MM.1S (cell line): ENCODE measurements around the gene OSTM1.
"Not testable (repeated sequence)": the region's sequence is repeated elsewhere in the genome, so short reads cannot be mapped to it uniquely, and the experiment has no call there.

Experiments used
- DNase-seq: peaks from one replicate; pipeline ENCODE4 v3.0.0-alpha.2; 2015
- H2AFZ ChIP-seq: fragments of 300-600 bp; sonication (generic); 2 replicates; pipeline ENCODE4 v1.6.0; 2016; ENCODE audit warnings: antibody characterized with exemption, low read length
- H3F3A ChIP-seq: fragments of 300-600 bp; sonication (generic); 2 replicates; pipeline ENCODE4 v1.6.1; 2016; ENCODE audit warnings: mild to moderate bottlenecking, antibody characterized with exemption, low read length, moderate library complexity, mixed read lengths; ENCODE audit not compliant: insufficient read depth
- H3K27ac ChIP-seq: fragments of 300-600 bp; sonication (generic); 2 replicates; pipeline ENCODE4 v1.5.1; 2016; ENCODE audit warnings: mild to moderate bottlenecking, low read length
- H3K27me3 ChIP-seq: fragments of 300-600 bp; sonication (generic); replicated peaks from 2 replicates; pipeline ENCODE4 v1.6.0; 2016; ENCODE audit warnings: low read length; ENCODE audit not compliant: insufficient read depth
- H3K36me3 ChIP-seq: fragments of 300-600 bp; sonication (generic); replicated peaks from 2 replicates; pipeline ENCODE4 v1.6.1; 2016; ENCODE audit warnings: mild to moderate bottlenecking, low read length, mixed read lengths; ENCODE audit not compliant: insufficient read depth
- H3K4me1 ChIP-seq: fragments of 300-600 bp; sonication (generic); 2 replicates; pipeline ENCODE4 v1.6.1; 2016; ENCODE audit warnings: low read length, mixed read lengths
- H3K4me2 ChIP-seq: fragments of 300-600 bp; sonication (generic); 2 replicates; pipeline ENCODE4 v1.6.0; 2016; ENCODE audit warnings: low read depth, low read length
- H3K4me3 ChIP-seq: fragments of 300-600 bp; sonication (generic); 2 replicates; pipeline ENCODE4 v1.5.1; 2016; ENCODE audit warnings: low read length, mixed read lengths
- H3K79me2 ChIP-seq: fragments of 300-600 bp; sonication (generic); 2 replicates; pipeline ENCODE4 v1.6.1; 2016; ENCODE audit warnings: mixed run types, low read length, mixed read lengths
- H3K9ac ChIP-seq: fragments of 300-600 bp; sonication (generic); 2 replicates; pipeline ENCODE4 v1.6.1; 2016; ENCODE audit warnings: low read length, mixed read lengths
- H3K9me2 ChIP-seq: fragments of 300-600 bp; sonication (generic); replicated peaks from 2 replicates; pipeline ENCODE4 v1.6.1; 2016; ENCODE audit warnings: mild to moderate bottlenecking, low read length, mixed read lengths; ENCODE audit not compliant: insufficient read depth
- H3K9me3 ChIP-seq: fragments of 300-600 bp; sonication (generic); replicated peaks from 2 replicates; pipeline ENCODE4 v1.6.1; 2016; ENCODE audit warnings: mild to moderate bottlenecking, low read length, mixed read lengths; ENCODE audit not compliant: insufficient read depth
- H4K20me1 ChIP-seq: fragments of 300-600 bp; sonication (generic); 2 replicates; pipeline ENCODE4 v1.6.1; 2016; ENCODE audit warnings: mild to moderate bottlenecking, low read length, moderate library complexity, mixed read lengths; ENCODE audit not compliant: insufficient read depth
- EZH2 ChIP-seq: fragments of 300-600 bp; sonication (generic); optimal IDR thresholded peaks from 2 replicates; pipeline ENCODE3; 2017; ENCODE audit warnings: low read depth, mild to moderate bottlenecking, antibody characterized with exemption, low read length, mixed read lengths
- EZH2phosphoT487 ChIP-seq: fragments of 300-600 bp; sonication (generic); IDR thresholded peaks from 2 replicates; pipeline ENCODE4 v1.6.1; 2018; ENCODE audit warnings: antibody characterized with exemption, low read length
- TF ChIP-seq, protein P1 (sequence below): fragments of 300-600 bp; sonication (generic); IDR thresholded peaks from 2 replicates; pipeline ENCODE4 v1.5.1; 2016; ENCODE audit warnings: antibody characterized with exemption, low read length, mixed read lengths

OSTM1 gene

DNA sequence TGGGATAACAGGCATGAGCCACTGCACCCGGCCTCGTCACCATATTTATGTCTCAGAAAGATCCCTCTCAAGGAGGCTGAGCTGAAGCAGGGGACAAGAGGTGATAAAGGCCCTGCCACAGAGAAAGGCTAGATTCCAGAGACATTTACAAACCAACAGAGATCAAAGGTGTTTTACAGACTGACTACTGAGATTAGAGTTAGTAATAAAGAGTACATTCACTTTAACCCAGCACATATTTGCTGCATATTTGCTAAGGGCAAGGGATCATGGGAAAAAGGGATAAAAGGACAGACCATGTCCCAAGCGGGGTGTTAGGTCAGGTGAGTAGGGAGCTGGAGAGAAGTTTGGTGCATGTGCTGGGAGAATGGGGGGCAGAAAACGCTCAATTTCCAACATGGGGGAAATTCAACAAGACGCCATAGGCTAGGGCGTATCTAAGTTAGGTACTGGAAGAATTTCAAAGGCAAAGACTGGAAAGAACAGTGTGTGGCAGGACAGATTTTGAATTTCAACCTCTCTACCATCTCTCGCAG, 72.8 kb downstream of the OSTM1 start:
- H3K9ac ChIP-seq, result no peak overlapping the region
- no peak overlapping the region for H3K27ac ChIP-seq
- H2AFZ ChIP-seq, result no peak overlapping the region
- DNase-seq, result no peak
- no peaks in the 10 kb centered on the region for H3K4me1 ChIP-seq
- H3K27me3 ChIP-seq, result no peaks in the 10 kb centered on the region
- H3K4me2 ChIP-seq, result no peak overlapping the region
- TF ChIP-seq EZH2phosphoT487, result no peak
- no peak for TF ChIP-seq EZH2
- TF ChIP-seq, protein P1, sequence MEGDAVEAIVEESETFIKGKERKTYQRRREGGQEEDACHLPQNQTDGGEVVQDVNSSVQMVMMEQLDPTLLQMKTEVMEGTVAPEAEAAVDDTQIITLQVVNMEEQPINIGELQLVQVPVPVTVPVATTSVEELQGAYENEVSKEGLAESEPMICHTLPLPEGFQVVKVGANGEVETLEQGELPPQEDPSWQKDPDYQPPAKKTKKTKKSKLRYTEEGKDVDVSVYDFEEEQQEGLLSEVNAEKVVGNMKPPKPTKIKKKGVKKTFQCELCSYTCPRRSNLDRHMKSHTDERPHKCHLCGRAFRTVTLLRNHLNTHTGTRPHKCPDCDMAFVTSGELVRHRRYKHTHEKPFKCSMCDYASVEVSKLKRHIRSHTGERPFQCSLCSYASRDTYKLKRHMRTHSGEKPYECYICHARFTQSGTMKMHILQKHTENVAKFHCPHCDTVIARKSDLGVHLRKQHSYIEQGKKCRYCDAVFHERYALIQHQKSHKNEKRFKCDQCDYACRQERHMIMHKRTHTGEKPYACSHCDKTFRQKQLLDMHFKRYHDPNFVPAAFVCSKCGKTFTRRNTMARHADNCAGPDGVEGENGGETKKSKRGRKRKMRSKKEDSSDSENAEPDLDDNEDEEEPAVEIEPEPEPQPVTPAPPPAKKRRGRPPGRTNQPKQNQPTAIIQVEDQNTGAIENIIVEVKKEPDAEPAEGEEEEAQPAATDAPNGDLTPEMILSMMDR, result no peak
- no peak overlapping the region for H3K4me3 ChIP-seq
- no peaks in the 10 kb centered on the region for H3K79me2 ChIP-seq
- H3K9me3 ChIP-seq, result no peaks in the 10 kb centered on the region
- no peaks in the 10 kb centered on the region for H3F3A ChIP-seq
- no peaks in the 10 kb centered on the region for H3K36me3 ChIP-seq
- no peaks in the 10 kb centered on the region for H4K20me1 ChIP-seq
- no peaks in the 10 kb centered on the region for H3K9me2 ChIP-seq

DNA sequence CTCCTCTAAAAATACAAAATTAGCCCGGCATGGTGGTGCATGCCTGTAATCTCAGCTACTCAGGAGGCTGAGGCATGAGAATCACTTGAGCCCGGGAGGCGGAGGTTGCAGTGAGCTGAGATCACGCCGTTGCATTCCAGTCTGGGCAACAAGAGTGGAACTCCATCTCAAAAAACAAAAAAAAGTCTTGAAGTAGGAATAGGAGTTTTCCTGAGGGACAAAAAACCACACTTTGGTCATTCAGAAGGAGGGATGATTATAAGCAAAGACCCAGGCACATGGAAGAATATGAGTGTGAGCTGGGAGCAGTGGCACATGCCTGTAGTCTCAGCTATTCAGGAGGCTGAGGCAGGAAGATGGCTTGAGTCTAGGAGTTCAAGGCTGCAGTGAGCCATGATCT, 74.3 kb downstream of the OSTM1 start:
- H3K9me3 ChIP-seq, H3K4me1 ChIP-seq, H3K36me3 ChIP-seq, H3K27ac ChIP-seq, H3K79me2 ChIP-seq, H3K9ac ChIP-seq, DNase-seq, H3F3A ChIP-seq, H2AFZ ChIP-seq, H3K9me2 ChIP-seq, H3K4me3 ChIP-seq, H3K4me2 ChIP-seq, H4K20me1 ChIP-seq, H3K27me3 ChIP-seq: not testable (repeated sequence)

DNA sequence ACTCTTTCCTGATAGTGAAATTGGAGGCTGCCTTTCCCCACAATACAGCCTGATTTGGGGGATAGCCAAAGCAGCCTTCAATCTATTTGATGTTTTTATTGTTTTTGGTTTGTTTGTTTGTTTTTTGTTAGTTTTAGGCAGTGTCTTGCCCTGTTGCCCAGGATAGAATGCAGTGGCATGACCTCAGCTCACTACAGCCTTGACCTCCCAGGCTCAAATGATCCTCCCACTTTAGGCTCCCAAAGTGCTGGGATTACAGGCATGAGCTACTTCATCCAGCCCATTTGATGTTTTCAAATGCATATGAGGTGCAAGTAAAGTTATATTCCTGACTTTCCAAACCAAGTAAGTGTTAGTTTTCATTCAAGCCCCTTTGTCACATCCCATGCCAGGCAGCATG, 75.2 kb downstream of the OSTM1 start:
- H3K27ac ChIP-seq, result no peak overlapping the region
- no peak overlapping the region for H3K4me2 ChIP-seq
- no peaks in the 10 kb centered on the region for H4K20me1 ChIP-seq
- H3K4me1 ChIP-seq, result no peaks in the 10 kb centered on the region
- H3K4me3 ChIP-seq, result no peak overlapping the region
- H3K36me3 ChIP-seq, result no peaks in the 10 kb centered on the region
- no peaks in the 10 kb centered on the region for H3K79me2 ChIP-seq
- no peaks in the 10 kb centered on the region for H3F3A ChIP-seq
- no peaks in the 10 kb centered on the region for H3K9me2 ChIP-seq
- no peak overlapping the region for H2AFZ ChIP-seq
- no peak for DNase-seq
- no peak overlapping the region for H3K9ac ChIP-seq
- H3K27me3 ChIP-seq, result no peaks in the 10 kb centered on the region
- TF ChIP-seq EZH2phosphoT487, result no peak
- TF ChIP-seq EZH2, result no peak
- TF ChIP-seq, protein P1, result no peak
- no peaks in the 10 kb centered on the region for H3K9me3 ChIP-seq

DNA sequence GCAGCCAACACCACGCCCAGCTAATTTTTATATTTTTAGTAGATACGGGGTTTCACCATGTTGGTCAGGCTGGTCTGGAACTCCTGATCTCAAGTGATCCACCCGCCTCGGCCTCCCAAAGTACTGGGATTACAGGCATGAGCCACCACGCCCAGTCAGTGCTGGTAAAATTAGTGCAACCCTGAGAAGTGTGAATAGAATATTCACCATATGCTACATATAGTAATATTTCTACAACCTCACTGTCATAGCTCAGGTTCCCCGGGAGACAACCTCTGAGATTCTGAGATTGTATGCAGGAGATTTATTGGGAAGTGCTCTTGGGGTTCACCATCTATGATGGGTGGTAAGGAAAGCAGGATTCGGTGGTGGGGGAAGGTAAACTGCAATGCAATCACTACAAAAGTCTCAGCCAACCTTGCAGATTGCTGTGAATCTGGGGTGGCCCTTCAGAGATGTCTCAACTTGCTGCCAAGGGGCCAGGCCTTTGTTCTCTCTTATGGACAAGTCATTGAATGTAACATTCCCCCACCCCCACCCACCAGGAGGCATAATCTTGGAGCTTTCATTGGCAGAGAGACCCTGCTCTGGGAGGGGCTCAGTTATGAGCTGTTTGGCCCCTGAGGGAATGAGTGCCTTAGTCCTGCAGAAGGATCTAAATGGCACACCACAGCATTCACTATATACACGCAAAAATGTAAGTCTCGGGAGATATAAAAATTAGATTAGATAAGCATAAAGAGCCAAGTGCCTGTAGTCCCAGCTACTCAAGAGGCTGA, 82.6 kb downstream of the OSTM1 start:
- H3K4me1 ChIP-seq, result no peaks in the 10 kb centered on the region

More for the DNA sequence above, 82.6 kb downstream of the OSTM1 start:
- Histone ChIP-seq H3K36me3 (no peaks in the 10 kb centered on the region), H3K4me3 (no peak overlapping the region), H3K79me2 (no peaks in the 10 kb centered on the region), H3K27me3 (no peaks in the 10 kb centered on the region), H3K4me2 (no peak overlapping the region), H4K20me1 (no peaks in the 10 kb centered on the region), H3K9ac (no peak overlapping the region), H2AFZ (no peak overlapping the region), H3K27ac (no peak overlapping the region), H3K9me2 (no peaks in the 10 kb centered on the region), H3F3A (no peaks in the 10 kb centered on the region), H3K9me3 (no peaks in the 10 kb centered on the region)
- TF ChIP-seq EZH2phosphoT487, result no peak
- no peak for DNase-seq
